Measurements from ENCODE around the gene FRS3. TPM values are rescaled to one million over a fixed set of nuclear protein-coding genes. Genes with fewer than 3 reads are reported as not detected.

FRS3 gene
- total and polyA plus RNA-seq, 12 donors = 0.30 to 21.2 (median 5.4) TPM

DNA sequence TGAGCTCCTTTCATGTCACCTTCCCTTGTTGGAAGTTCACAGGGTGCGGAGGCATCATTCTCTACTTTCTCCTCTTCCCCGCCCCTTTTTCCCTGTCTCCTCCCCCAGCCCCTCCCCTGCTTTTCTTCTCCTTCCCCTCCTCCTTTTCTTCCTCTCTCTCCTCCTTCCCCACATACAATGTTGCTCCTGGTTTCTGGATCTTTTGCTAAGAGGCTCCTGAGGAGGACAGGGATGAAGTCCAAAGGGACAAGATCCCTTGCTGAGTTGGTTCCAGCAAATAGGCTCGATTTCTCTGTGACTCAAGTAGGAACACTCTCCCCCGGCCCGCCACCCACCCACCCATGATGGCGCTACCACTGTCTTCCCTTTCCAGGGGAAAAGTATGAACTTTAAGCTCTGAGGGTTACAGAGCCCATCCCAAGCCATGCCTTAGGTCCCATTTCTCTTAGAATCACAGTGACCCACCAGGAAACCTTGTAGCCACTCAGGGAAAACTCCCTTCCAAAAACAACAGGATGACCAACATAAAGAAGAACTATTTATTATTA is 43.4 kb downstream of the FRS3 start:
- Histone ChIP-seq H3K27me3 (no peaks in the 10 kb centered on the region), H3K9me3 (replicated peaks in 1 of 3) (no peaks in the 10 kb centered on the region), H3K4me3 (no peak overlapping the region), H3K4me1 (replicated peaks in 1 of 2) (peaks cover 10 to 23% of the 10 kb centered on the region in 2 donors), H3K27ac (no peak overlapping the region), H3K36me3 (replicated peaks in 1 of 2) (no peaks in the 10 kb centered on the region)
- WGBS, 4 donors = 68 to 72% (median 72%) methylated on average over 6 of the region's 6 CpGs
- intact Hi-C loops (cut with DNase I) = no loop called here
- no peak for TF ChIP-seq POLR2A (IDR thresholded peaks at IDR 0.05)
- TF ChIP-seq, protein P1, sequence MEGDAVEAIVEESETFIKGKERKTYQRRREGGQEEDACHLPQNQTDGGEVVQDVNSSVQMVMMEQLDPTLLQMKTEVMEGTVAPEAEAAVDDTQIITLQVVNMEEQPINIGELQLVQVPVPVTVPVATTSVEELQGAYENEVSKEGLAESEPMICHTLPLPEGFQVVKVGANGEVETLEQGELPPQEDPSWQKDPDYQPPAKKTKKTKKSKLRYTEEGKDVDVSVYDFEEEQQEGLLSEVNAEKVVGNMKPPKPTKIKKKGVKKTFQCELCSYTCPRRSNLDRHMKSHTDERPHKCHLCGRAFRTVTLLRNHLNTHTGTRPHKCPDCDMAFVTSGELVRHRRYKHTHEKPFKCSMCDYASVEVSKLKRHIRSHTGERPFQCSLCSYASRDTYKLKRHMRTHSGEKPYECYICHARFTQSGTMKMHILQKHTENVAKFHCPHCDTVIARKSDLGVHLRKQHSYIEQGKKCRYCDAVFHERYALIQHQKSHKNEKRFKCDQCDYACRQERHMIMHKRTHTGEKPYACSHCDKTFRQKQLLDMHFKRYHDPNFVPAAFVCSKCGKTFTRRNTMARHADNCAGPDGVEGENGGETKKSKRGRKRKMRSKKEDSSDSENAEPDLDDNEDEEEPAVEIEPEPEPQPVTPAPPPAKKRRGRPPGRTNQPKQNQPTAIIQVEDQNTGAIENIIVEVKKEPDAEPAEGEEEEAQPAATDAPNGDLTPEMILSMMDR (IDR thresholded peaks at IDR 0.05) = no peak
- no peak for DNase-seq

GRCh38 chr6:41735427-41736185 is 44.1 kb downstream of the FRS3 start, which contains the start of gene TFEB:
Gene TFEB, minus strand, starts transcription at chr6:41735608. Its CDS starts 44,395 bp downstream, at chr6:41691213.
- WGBS, 4 donors = 6 to 25% (median 11%) methylated on average over 13 to 50 of the region's 50 CpGs
- peak; percentile 92 to 98 (median 95) for DNase-seq

DNA sequence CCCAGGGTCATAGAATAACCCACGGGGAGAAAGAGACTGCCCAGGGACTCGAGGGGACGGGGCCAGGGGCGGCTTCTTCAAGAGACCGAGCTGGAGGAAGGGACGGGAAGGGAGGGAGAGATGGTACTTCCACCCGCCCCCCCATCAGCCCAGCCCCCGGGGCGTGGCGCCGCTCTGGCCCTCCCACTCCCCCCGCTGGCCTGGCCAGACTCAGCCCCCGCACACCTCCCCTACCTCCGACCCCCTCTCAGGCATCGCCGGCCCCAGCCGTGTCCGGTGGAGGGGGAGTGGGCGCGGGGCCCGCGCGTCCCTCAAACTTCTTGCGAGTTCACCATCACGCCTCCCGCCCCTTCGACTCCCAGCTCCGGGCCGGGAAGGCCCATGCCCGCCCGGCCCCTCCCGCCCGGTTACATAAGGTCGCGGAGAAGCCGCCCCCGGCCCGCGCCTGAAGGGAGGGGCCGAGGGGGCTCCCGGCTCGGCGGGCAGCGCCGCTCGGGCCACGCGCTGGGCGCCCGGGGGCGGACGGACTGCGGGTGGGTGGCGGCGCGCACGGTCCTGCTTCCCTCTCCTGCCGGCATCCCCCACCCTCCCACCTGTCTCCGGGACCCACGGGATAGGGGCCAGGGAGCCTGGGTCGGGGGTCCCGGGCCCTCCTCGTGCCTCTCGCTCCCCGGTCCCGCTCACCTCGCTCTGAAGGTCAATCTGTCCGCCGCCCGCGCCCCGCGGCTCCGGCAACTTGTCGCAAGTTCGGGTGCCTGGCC is 44.9 kb downstream of the FRS3 start:
- TF ChIP-seq, protein P1 (IDR thresholded peaks at IDR 0.05) = no peak
- no peak for TF ChIP-seq POLR2A (IDR thresholded peaks at IDR 0.05)
- H3K9me3 ChIP-seq (replicated peaks in 1 of 3) = no peaks in the 10 kb centered on the region
- no peaks in the 10 kb centered on the region for H3K27me3 ChIP-seq
- peak overlapping the region; percentile 46 to 94 (median 89) for H3K27ac ChIP-seq
- no peaks in the 10 kb centered on the region for H3K36me3 ChIP-seq (replicated peaks in 1 of 2)
- peak; percentile 68 to 90 (median 80) for DNase-seq
- H3K4me1 ChIP-seq (replicated peaks in 1 of 2) = peaks cover 10 to 35% of the 10 kb centered on the region in 2 donors
- WGBS, 4 donors = 0 to 1% (median 1%) methylated on average over 5 to 76 of the region's 76 CpGs; no CpG with 5 or more reads in 1 of the 4 donors
- H3K4me3 ChIP-seq = peak overlapping the region; percentile 18 to 88 (median 76)
- intact Hi-C loops (cut with DNase I) = no loop called here

More at GRCh38 chr6:41735427-41736185, 44.1 kb downstream of the FRS3 start, which contains the start of gene TFEB:
- Histone ChIP-seq H3K9me3 (replicated peaks in 1 of 3) (no peaks in the 10 kb centered on the region), H3K4me3 (peak within 1 kb of the TSS; percentile 18 to 88 (median 76)), H3K36me3 (replicated peaks in 1 of 2) (no peaks in the 10 kb centered on the region), H3K27me3 (no peaks in the 10 kb centered on the region), H3K4me1 (replicated peaks in 1 of 2) (peaks cover 10 to 29% of the 10 kb centered on the region in 2 donors), H3K27ac (peak within 1 kb of the TSS; percentile 46 to 94 (median 89))
- peak; percentile 50 to 54 for TF ChIP-seq POLR2A (IDR thresholded peaks at IDR 0.05)
- TF ChIP-seq, protein P1 (IDR thresholded peaks at IDR 0.05) = peak; percentile 55 to 98 (median 81)
- intact Hi-C loops (cut with DNase I) = no loop called here

Data from adrenal gland (tissue), 12 donors.